OCI-LY7 (cell line): ENCODE measurements around the gene GMNN. TPM values are rescaled to one million over a fixed set of nuclear protein-coding genes. Genes with fewer than 3 reads are reported as not detected.

ENCODE experiments used
- BruUV-seq: library from RNA; stranded (reverse); fragments of 400-500 nt; replicated peaks from 2 replicates; lab custom pipeline; 2021; lab: Mats Ljungman, UMichigan
- CTCF ChIA-PET: fragments of 300-600 bp; sonication (Branson Sonifier 250); formaldehyde crosslinking; loops from one replicate; lab custom pipeline; 2022; ENCODE audit warnings: antibody characterized with exemption; ENCODE audit not compliant: unreplicated experiment; lab: Charles Lee
- POLR2A ChIA-PET: fragments of 300-600 bp; sonication (Branson Sonifier 250); formaldehyde crosslinking; loops from one replicate; lab custom pipeline; 2022; ENCODE audit warnings: antibody characterized with exemption; lab: Charles Lee
- DNase-seq: peaks from one replicate; pipeline ENCODE4 v3.0.0-alpha.2; 2015; ENCODE audit warnings: low spot score
- H2AFZ ChIP-seq: fragments of 200-600 bp; sonication (generic), shearing (Covaris generic); 2 replicates; pipeline ENCODE4 v1.6.1; 2014; ENCODE audit warnings: mild to moderate bottlenecking, antibody characterized with exemption, low read length, moderate library complexity
- H3K27ac ChIP-seq: fragments of 200-600 bp; sonication (generic); 2 replicates; pipeline ENCODE4 v1.5.1; 2014; ENCODE audit warnings: mixed run types, low read depth, mild to moderate bottlenecking, moderate library complexity, low read length, inconsistent platforms; ENCODE audit not compliant: poor library complexity, severe bottlenecking
- H3K36me3 ChIP-seq: fragments of 200-600 bp; sonication (generic); 2 replicates; pipeline ENCODE4 v1.6.1; 2014; ENCODE audit warnings: mild to moderate bottlenecking, antibody characterized with exemption, low read length, moderate library complexity, mixed read lengths; ENCODE audit not compliant: insufficient read depth
- H3K4me1 ChIP-seq: fragments of 200-600 bp; sonication (generic); 2 replicates; pipeline ENCODE4 v1.5.1; 2014; ENCODE audit warnings: mild to moderate bottlenecking, low read length; ENCODE audit not compliant: insufficient read depth, poor library complexity, severe bottlenecking
- H3K4me2 ChIP-seq: fragments of 200-600 bp; sonication (generic); 2 replicates; pipeline ENCODE4 v1.6.1; 2014; ENCODE audit warnings: mild to moderate bottlenecking, low read length
- H3K4me3 ChIP-seq: fragments of 200-600 bp; sonication (generic); 2 replicates; pipeline ENCODE4 v1.5.1; 2014; ENCODE audit warnings: mild to moderate bottlenecking, low read depth, low read length; ENCODE audit not compliant: poor library complexity, severe bottlenecking
- H3K79me2 ChIP-seq: fragments of 200-600 bp; sonication (generic); 2 replicates; pipeline ENCODE4 v1.6.1; 2016; ENCODE audit warnings: low read depth, mild to moderate bottlenecking, low read length, moderate library complexity, mixed read lengths; ENCODE audit not compliant: insufficient read depth
- H3K9me2 ChIP-seq: fragments of 200-600 bp; sonication (generic); 2 replicates; pipeline ENCODE4 v1.6.1; 2016; ENCODE audit warnings: mild to moderate bottlenecking, low read length, mixed read lengths; ENCODE audit not compliant: insufficient read depth
- H3K9me3 ChIP-seq: fragments of 200-600 bp; sonication (generic); 2 replicates; pipeline ENCODE4 v1.6.1; 2014; ENCODE audit warnings: mild to moderate bottlenecking, mixed run types, low read length, mixed read lengths
- H4K20me1 ChIP-seq: fragments of 200-600 bp; sonication (generic); 2 replicates; pipeline ENCODE4 v1.6.1; 2014; ENCODE audit warnings: mild to moderate bottlenecking, antibody characterized with exemption, low read length, moderate library complexity, mixed read lengths; ENCODE audit not compliant: insufficient read depth
- CTCF ChIP-seq: fragments of 200-600 bp; sonication (generic); conservative IDR thresholded peaks from 2 replicates; pipeline ENCODE4 v1.5.1; 2014; ENCODE audit warnings: mild to moderate bottlenecking, antibody characterized with exemption, low read length, moderate library complexity, mixed read lengths
- EZH2phosphoT487 ChIP-seq: fragments of 200-600 bp; sonication (generic); IDR thresholded peaks from 2 replicates; pipeline ENCODE4 v1.6.1; 2018; ENCODE audit warnings: low read depth, borderline replicate concordance, mild to moderate bottlenecking, mixed run types, antibody characterized with exemption, low read length, moderate library complexity, mixed read lengths
- intact Hi-C: fragments of 100-400 bp; cut with micrococcal nuclease; formaldehyde crosslinking; loops from one replicate; pipeline ENCODE4 v1.10.0; 2022; ENCODE audit not compliant: unreplicated experiment
- total RNA-seq, 2 experiments: library from RNA; depleted of rRNA in 1 of 2; stranded (reverse); fragments of >200 nt in 1 of 2; shearing (Covaris generic) in 1 of 2; gene quantifications; 2 replicates each; pipeline ENCODE4 v1.2.3, GENCODE V29; 2014 to 2022

The GMNN gene
- total RNA-seq, 2 experiments from 2014 or later: 101 to 120 TPM

DNA sequence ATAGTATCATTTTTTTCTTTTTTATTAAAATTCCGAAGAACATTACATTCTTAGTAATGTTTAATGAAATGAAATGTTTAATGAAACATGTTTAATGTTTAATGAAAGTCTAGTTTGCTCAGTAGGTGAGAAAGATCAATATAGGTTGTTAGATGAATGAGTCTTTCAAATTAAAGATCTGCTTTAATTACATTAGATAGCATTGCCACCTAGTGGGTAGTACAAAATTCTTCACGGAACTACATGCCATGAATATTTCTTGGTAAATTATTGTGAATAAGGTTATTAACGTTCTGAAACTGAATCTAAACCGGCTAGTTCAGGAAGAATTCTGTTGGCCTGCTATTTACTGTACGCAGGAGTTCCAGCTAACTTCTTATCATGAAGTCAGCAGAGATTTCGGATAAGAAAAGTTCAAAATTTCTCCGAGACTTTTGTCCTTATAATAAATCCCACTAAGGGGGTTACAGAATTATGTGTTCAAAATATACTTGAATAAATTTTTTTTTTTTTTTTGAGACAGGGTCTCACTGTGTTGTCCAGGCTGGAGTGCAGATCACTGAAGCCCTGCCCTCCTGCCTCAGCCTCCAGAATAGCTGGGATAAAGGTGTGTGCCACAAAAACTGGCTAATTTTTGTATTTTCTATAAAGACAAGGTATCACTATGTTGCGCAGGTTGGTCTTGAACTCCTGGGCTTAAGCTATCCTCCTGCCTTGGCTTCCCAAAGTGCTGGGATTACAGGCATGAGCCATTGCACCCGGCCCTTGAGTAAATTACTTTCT lies 7.9 kb upstream of the GMNN start:
- peak overlapping the region; percentile 38; the same call in 1 of the 2 replicates for H2AFZ ChIP-seq
- H3K4me3 ChIP-seq: no peak overlapping the region
- H3K27ac ChIP-seq: no peak overlapping the region
- no peak overlapping the region; the same call in 1 of the 2 replicates for H3K4me2 ChIP-seq
- CTCF ChIA-PET: no interaction called here
- no peaks in the 10 kb centered on the region for H3K36me3 ChIP-seq
- intact Hi-C loops: loop anchor here (1.0 kb wide), 2 partner anchors 71 to 184 kb away; no protein-coding TSS in a partner anchor
- peaks cover 4% of the 10 kb centered on the region for H3K4me1 ChIP-seq
- TF ChIP-seq EZH2phosphoT487: no peak
- peak; percentile 91 for TF ChIP-seq CTCF
- peak; percentile 64 for DNase-seq
- H3K79me2 ChIP-seq: no peaks in the 10 kb centered on the region
- no peaks in the 10 kb centered on the region for H4K20me1 ChIP-seq
- POLR2A ChIA-PET: interaction anchor here (0.7 kb wide), 2 partner anchors 80 to 123 kb away, joined by 3 to 4 read pairs; no protein-coding TSS in a partner anchor
- no peaks in the 10 kb centered on the region for H3K9me2 ChIP-seq
- BruUV-seq: no TSS peak
- no peaks in the 10 kb centered on the region for H3K9me3 ChIP-seq

- no peaks in the 10 kb centered on the region for H3K36me3 ChIP-seq
- BruUV-seq: no TSS peak
- H4K20me1 ChIP-seq: no peaks in the 10 kb centered on the region
- H3K27ac ChIP-seq: no peak overlapping the region
- intact Hi-C loops: no loop called here
- H3K9me3 ChIP-seq: no peaks in the 10 kb centered on the region
- H3K9me2 ChIP-seq: no peaks in the 10 kb centered on the region
- TF ChIP-seq CTCF (no peak), EZH2phosphoT487 (no peak)
- DNase-seq: no peak
- H3K79me2 ChIP-seq: no peaks in the 10 kb centered on the region
- no peak overlapping the region for H3K4me3 ChIP-seq
- CTCF ChIA-PET: no interaction called here
- POLR2A ChIA-PET: no interaction called here
- no peak overlapping the region for H3K4me2 ChIP-seq
- H2AFZ ChIP-seq: no peak overlapping the region
- peaks cover 3% of the 10 kb centered on the region for H3K4me1 ChIP-seq
Measured at GRCh38 chr6:24768361-24768760, 6.4 kb upstream of the GMNN start.
